ENCODE results near the gene KIF25. TPM values are rescaled to one million over a fixed set of nuclear protein-coding genes. Genes with fewer than 3 reads are reported as not detected.

The KIF25 gene
- total RNA-seq, 3 donors from 2014 or later = 0.66 TPM; not detected in 2

GRCh38 chr6:168083514-168083885 lies 86.0 kb downstream of the KIF25 start:
- intact Hi-C loops (cut with DNase I; ENCODE audit: low total_unique reads) = no loop called here
- H3K27me3 ChIP-seq = no peaks in the 10 kb centered on the region
- no peaks in the 10 kb centered on the region for H3K4me1 ChIP-seq
- H3K4me3 ChIP-seq = no peak overlapping the region
- no peaks in the 10 kb centered on the region for H3K36me3 ChIP-seq
- no peak for DNase-seq (ENCODE audit: low spot score in 2 of 2)
- no peak overlapping the region for H3K27ac ChIP-seq
- TF ChIP-seq POLR2AphosphoS5 (IDR thresholded peaks at IDR 0.05) = no peak
- no peak for TF ChIP-seq CTCF (IDR thresholded peaks at IDR 0.05)
- TF ChIP-seq POLR2A (IDR thresholded peaks at IDR 0.05) = no peak
- no peaks in the 10 kb centered on the region for H3K9me3 ChIP-seq

- no peak overlapping the region for H3K4me3 ChIP-seq
- no peaks in the 10 kb centered on the region for H3K27me3 ChIP-seq
- no peak for TF ChIP-seq POLR2AphosphoS5 (IDR thresholded peaks at IDR 0.05)
- DNase-seq (ENCODE audit: low spot score in 2 of 2) = no peak
- no peaks in the 10 kb centered on the region for H3K36me3 ChIP-seq
- H3K27ac ChIP-seq = no peak overlapping the region
- H3K9me3 ChIP-seq = no peaks in the 10 kb centered on the region
- intact Hi-C loops (cut with DNase I; ENCODE audit: low total_unique reads) = no loop called here
- H3K4me1 ChIP-seq = no peaks in the 10 kb centered on the region
These were observed 87.1 kb downstream of the KIF25 start for GRCh38 chr6:168084465-168085160.

- intact Hi-C loops (cut with DNase I; ENCODE audit: low total_unique reads) = no loop called here
These were observed 88.6 kb downstream of the KIF25 start for GRCh38 chr6:168086066-168086465.

GRCh38 chr6:168086616-168087015 lies 89.1 kb downstream of the KIF25 start:
- H3K9me3 ChIP-seq = no peaks in the 10 kb centered on the region
- H3K4me1 ChIP-seq = no peaks in the 10 kb centered on the region
- intact Hi-C loops (cut with DNase I; ENCODE audit: low total_unique reads) = no loop called here
- TF ChIP-seq POLR2AphosphoS5 (IDR thresholded peaks at IDR 0.05) (no peak), POLR2A (IDR thresholded peaks at IDR 0.05) (no peak), CTCF (IDR thresholded peaks at IDR 0.05) (no peak)
- no peak overlapping the region for H3K27ac ChIP-seq
- DNase-seq (ENCODE audit: low spot score in 2 of 2) = no peak
- H3K4me3 ChIP-seq = no peak overlapping the region
- no peaks in the 10 kb centered on the region for H3K36me3 ChIP-seq
- H3K27me3 ChIP-seq = no peaks in the 10 kb centered on the region

More at GRCh38 chr6:168086066-168086465, 88.6 kb downstream of the KIF25 start:
- no peak overlapping the region for H3K27ac ChIP-seq
- no peaks in the 10 kb centered on the region for H3K36me3 ChIP-seq
- H3K4me3 ChIP-seq = no peak overlapping the region
- TF ChIP-seq POLR2A (IDR thresholded peaks at IDR 0.05) = no peak
- TF ChIP-seq POLR2AphosphoS5 (IDR thresholded peaks at IDR 0.05) = no peak
- no peak for TF ChIP-seq CTCF (IDR thresholded peaks at IDR 0.05)
- no peaks in the 10 kb centered on the region for H3K9me3 ChIP-seq
- DNase-seq (ENCODE audit: low spot score in 2 of 2) = no peak
- H3K4me1 ChIP-seq = no peaks in the 10 kb centered on the region
- no peaks in the 10 kb centered on the region for H3K27me3 ChIP-seq

GRCh38 chr6:168087436-168088160 lies 90.1 kb downstream of the KIF25 start:
- no peaks in the 10 kb centered on the region for H3K27me3 ChIP-seq
- intact Hi-C loops (cut with DNase I; ENCODE audit: low total_unique reads) = no loop called here
- H3K27ac ChIP-seq = no peak overlapping the region
- DNase-seq (ENCODE audit: low spot score in 2 of 2) = no peak
- H3K9me3 ChIP-seq = peaks cover 4 to 5% of the 10 kb centered on the region in 2 donors
- no peak overlapping the region for H3K4me3 ChIP-seq
- H3K36me3 ChIP-seq = no peaks in the 10 kb centered on the region
- TF ChIP-seq POLR2AphosphoS5 (IDR thresholded peaks at IDR 0.05) = no peak
- H3K4me1 ChIP-seq = no peaks in the 10 kb centered on the region

Measured in breast epithelium (tissue), 4 donors.